ENCODE results near the gene ZNF280C.

ZNF280C gene

GRCh38 chrX:130212371-130212770, 56.3 kb downstream of the ZNF280C start:
- H3K9me3 ChIP-seq (ENCODE audit: low read length): no peaks in the 10 kb centered on the region
- H3K27ac ChIP-seq (ENCODE audit: low read depth, low read length, poor library complexity, severe bottlenecking): no peak overlapping the region
- H2AFZ ChIP-seq (ENCODE audit: low read length): no peak overlapping the region
- no peaks in the 10 kb centered on the region for H3K9me2 ChIP-seq (ENCODE audit: low read depth, low read length)
- H4K20me1 ChIP-seq (ENCODE audit: insufficient read depth, low read length): no peaks in the 10 kb centered on the region
- no peaks in the 10 kb centered on the region for H3K4me1 ChIP-seq (ENCODE audit: insufficient read depth, low read length, severe bottlenecking)
- H3K9ac ChIP-seq (ENCODE audit: low read length): no peak overlapping the region
- no peaks in the 10 kb centered on the region for H3K79me2 ChIP-seq (ENCODE audit: insufficient read depth, low read length)
- no peak overlapping the region for H3K4me2 ChIP-seq (ENCODE audit: low read length)
- no peaks in the 10 kb centered on the region for H3K27me3 ChIP-seq (ENCODE audit: insufficient read depth, low read length)
- no peak for TF ChIP-seq EZH2 (IDR thresholded peaks at IDR 0.05; ENCODE audit: borderline replicate concordance, low read length)
- TF ChIP-seq, protein P1, sequence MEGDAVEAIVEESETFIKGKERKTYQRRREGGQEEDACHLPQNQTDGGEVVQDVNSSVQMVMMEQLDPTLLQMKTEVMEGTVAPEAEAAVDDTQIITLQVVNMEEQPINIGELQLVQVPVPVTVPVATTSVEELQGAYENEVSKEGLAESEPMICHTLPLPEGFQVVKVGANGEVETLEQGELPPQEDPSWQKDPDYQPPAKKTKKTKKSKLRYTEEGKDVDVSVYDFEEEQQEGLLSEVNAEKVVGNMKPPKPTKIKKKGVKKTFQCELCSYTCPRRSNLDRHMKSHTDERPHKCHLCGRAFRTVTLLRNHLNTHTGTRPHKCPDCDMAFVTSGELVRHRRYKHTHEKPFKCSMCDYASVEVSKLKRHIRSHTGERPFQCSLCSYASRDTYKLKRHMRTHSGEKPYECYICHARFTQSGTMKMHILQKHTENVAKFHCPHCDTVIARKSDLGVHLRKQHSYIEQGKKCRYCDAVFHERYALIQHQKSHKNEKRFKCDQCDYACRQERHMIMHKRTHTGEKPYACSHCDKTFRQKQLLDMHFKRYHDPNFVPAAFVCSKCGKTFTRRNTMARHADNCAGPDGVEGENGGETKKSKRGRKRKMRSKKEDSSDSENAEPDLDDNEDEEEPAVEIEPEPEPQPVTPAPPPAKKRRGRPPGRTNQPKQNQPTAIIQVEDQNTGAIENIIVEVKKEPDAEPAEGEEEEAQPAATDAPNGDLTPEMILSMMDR (IDR thresholded peaks at IDR 0.05; ENCODE audit: low read length): no peak
- no peaks in the 10 kb centered on the region for H3F3A ChIP-seq (ENCODE audit: insufficient read depth, low read length)
- H3K4me3 ChIP-seq (ENCODE audit: low read depth, low read length, poor library complexity, severe bottlenecking): no peak overlapping the region
- peaks cover 62% of the 10 kb centered on the region for H3K36me3 ChIP-seq (ENCODE audit: insufficient read depth, low read length)

DNA sequence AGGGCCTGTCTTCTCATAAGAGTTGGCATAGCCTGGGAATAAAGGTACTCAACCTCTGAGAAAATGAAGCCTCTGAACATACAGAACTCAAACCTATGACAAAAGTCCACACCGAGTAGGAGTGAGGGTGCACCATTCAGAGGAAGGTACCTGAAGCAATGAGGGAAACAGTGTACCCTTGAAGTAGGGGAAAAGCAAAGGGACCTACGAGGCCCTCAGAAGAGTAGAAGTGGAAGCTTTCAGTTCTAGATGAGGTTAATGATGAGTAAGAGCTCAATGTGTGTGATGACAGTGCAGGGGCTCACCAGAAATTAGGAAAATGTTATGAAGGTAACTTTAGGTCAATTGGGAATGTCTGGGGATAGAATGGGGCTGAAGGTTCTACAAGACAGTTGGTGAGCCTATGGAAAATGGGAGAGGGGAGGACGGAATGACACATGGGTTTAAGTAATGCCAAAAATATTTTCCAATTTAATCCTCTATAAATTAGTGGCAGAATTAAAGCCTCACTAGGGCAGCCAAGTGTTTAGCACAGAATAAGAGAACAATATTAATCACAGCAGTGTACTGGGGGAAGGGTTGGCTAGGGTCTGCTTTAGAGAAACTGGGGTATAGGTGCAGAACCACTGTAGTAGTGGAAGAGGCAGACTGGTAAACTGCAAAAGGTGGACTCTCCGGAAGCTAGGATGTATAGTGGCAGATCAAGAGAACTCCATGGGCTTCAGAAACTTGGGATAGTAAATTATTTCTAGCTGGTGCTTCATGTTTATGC, 57.1 kb downstream of the ZNF280C start:
- H2AFZ ChIP-seq (ENCODE audit: low read length): no peak overlapping the region
- no peak for TF ChIP-seq EZH2 (IDR thresholded peaks at IDR 0.05; ENCODE audit: borderline replicate concordance, low read length)
- TF ChIP-seq, protein P1 (IDR thresholded peaks at IDR 0.05; ENCODE audit: low read length): no peak
- no peak overlapping the region for H3K9ac ChIP-seq (ENCODE audit: low read length)
- no peaks in the 10 kb centered on the region for H4K20me1 ChIP-seq (ENCODE audit: insufficient read depth, low read length)
- no peaks in the 10 kb centered on the region for H3F3A ChIP-seq (ENCODE audit: insufficient read depth, low read length)
- H3K4me2 ChIP-seq (ENCODE audit: low read length): no peak overlapping the region
- H3K4me3 ChIP-seq (ENCODE audit: low read depth, low read length, poor library complexity, severe bottlenecking): no peak overlapping the region
- H3K79me2 ChIP-seq (ENCODE audit: insufficient read depth, low read length): no peaks in the 10 kb centered on the region
- no peaks in the 10 kb centered on the region for H3K9me3 ChIP-seq (ENCODE audit: low read length)
- no peaks in the 10 kb centered on the region for H3K4me1 ChIP-seq (ENCODE audit: insufficient read depth, low read length, severe bottlenecking)
- no peaks in the 10 kb centered on the region for H3K27me3 ChIP-seq (ENCODE audit: insufficient read depth, low read length)
- peaks cover 57% of the 10 kb centered on the region for H3K36me3 ChIP-seq (ENCODE audit: insufficient read depth, low read length)
- no peaks in the 10 kb centered on the region for H3K9me2 ChIP-seq (ENCODE audit: low read depth, low read length)
- H3K27ac ChIP-seq (ENCODE audit: low read depth, low read length, poor library complexity, severe bottlenecking): no peak overlapping the region

- Histone ChIP-seq H3K36me3 (ENCODE audit: insufficient read depth, low read length) (peaks cover 25% of the 10 kb centered on the region), H3K4me3 (ENCODE audit: low read depth, low read length, poor library complexity, severe bottlenecking) (no peak overlapping the region), H2AFZ (ENCODE audit: low read length) (no peak overlapping the region), H3F3A (ENCODE audit: insufficient read depth, low read length) (no peaks in the 10 kb centered on the region), H3K9me2 (ENCODE audit: low read depth, low read length) (no peaks in the 10 kb centered on the region), H3K79me2 (ENCODE audit: insufficient read depth, low read length) (no peaks in the 10 kb centered on the region), H3K9me3 (ENCODE audit: low read length) (no peaks in the 10 kb centered on the region), H3K27ac (ENCODE audit: low read depth, low read length, poor library complexity, severe bottlenecking) (no peak overlapping the region), H3K4me1 (ENCODE audit: insufficient read depth, low read length, severe bottlenecking) (no peaks in the 10 kb centered on the region), H4K20me1 (ENCODE audit: insufficient read depth, low read length) (no peaks in the 10 kb centered on the region), H3K4me2 (ENCODE audit: low read length) (no peak overlapping the region), H3K27me3 (ENCODE audit: insufficient read depth, low read length) (no peaks in the 10 kb centered on the region), H3K9ac (ENCODE audit: low read length) (no peak overlapping the region)
- TF ChIP-seq, protein P1 (IDR thresholded peaks at IDR 0.05; ENCODE audit: low read length): no peak
- TF ChIP-seq EZH2 (IDR thresholded peaks at IDR 0.05; ENCODE audit: borderline replicate concordance, low read length): no peak
Measured at GRCh38 chrX:130204647-130205046, 64.1 kb downstream of the ZNF280C start.
